HG02973 (cell line): ENCODE results near the gene RGS13.
A peak's percentile ranks its signal among the peaks of the same experiment; 100 is the strongest.
"Not testable (repeated sequence)": the region's sequence is repeated elsewhere in the genome, so short reads cannot be mapped to it uniquely, and the experiment has no call there.

ENCODE experiments used
- ATAC-seq: cut with Tn5 transposase; IDR thresholded peaks from one replicate; pipeline ENCODE4 v1.9.1; 2021; ENCODE audit warnings: moderate library complexity; ENCODE audit not compliant: unreplicated experiment

The RGS13 gene

GRCh38 chr1:192675716-192676115 lies 39.8 kb downstream of the RGS13 start:
- ATAC-seq: no peak

- no peak for ATAC-seq
Measured at GRCh38 chr1:192678099-192678498, 42.2 kb downstream of the RGS13 start.

GRCh38 chr1:192682335-192682734 lies 46.4 kb downstream of the RGS13 start:
- ATAC-seq: no peak

GRCh38 chr1:192683081-192683480 lies 47.1 kb downstream of the RGS13 start:
- ATAC-seq: not testable (repeated sequence)

GRCh38 chr1:192689459-192689858 lies 53.5 kb downstream of the RGS13 start:
- no peak for ATAC-seq

GRCh38 chr1:192691041-192691440 lies 55.1 kb downstream of the RGS13 start:
- no peak for ATAC-seq

- no peak for ATAC-seq
Measured at GRCh38 chr1:192696082-192696481, 60.1 kb downstream of the RGS13 start.

GRCh38 chr1:192697771-192698170 lies 61.8 kb downstream of the RGS13 start:
- ATAC-seq: no peak

- no peak for ATAC-seq
Measured at GRCh38 chr1:192698731-192699130, 62.8 kb downstream of the RGS13 start.

- no peak for ATAC-seq
Measured at GRCh38 chr1:192700834-192701271, 64.9 kb downstream of the RGS13 start.

GRCh38 chr1:192702212-192702902 lies 66.4 kb downstream of the RGS13 start:
- ATAC-seq: no peak

GRCh38 chr1:192703283-192704206 lies 67.6 kb downstream of the RGS13 start:
- peak; percentile 89 for ATAC-seq

- ATAC-seq: no peak
Measured at GRCh38 chr1:192705510-192705909, 69.6 kb downstream of the RGS13 start.

GRCh38 chr1:192706936-192707335 lies 71.0 kb downstream of the RGS13 start:
- ATAC-seq: no peak

GRCh38 chr1:192707978-192708547 lies 72.1 kb downstream of the RGS13 start:
- ATAC-seq: no peak

GRCh38 chr1:192709544-192709943 lies 73.6 kb downstream of the RGS13 start:
- ATAC-seq: no peak
